BLaER1 (cell line): ENCODE measurements around the gene FBLN2.

Source experiments
- H3K27ac ChIP-seq: shearing (Covaris generic); formaldehyde crosslinking; 2 replicates; pipeline ENCODE4 v1.8.1; 2022
- H3K27me3 ChIP-seq: shearing (Covaris generic); formaldehyde crosslinking; 2 replicates; pipeline ENCODE4 v1.8.1; 2022
- H3K36me3 ChIP-seq: shearing (Covaris generic); formaldehyde crosslinking; 2 replicates; pipeline ENCODE4 v1.8.1; 2022
- H3K4me1 ChIP-seq: shearing (Covaris generic); formaldehyde crosslinking; 2 replicates; pipeline ENCODE4 v1.8.1; 2022
- H3K4me2 ChIP-seq: shearing (Covaris generic); formaldehyde crosslinking; 2 replicates; pipeline ENCODE4 v1.8.1; 2022
- H3K4me3 ChIP-seq: shearing (Covaris generic); formaldehyde crosslinking; 2 replicates; pipeline ENCODE4 v1.8.1; 2022
- H3K9ac ChIP-seq: shearing (Covaris generic); formaldehyde crosslinking; 2 replicates; pipeline ENCODE4 v1.8.1; 2022
- H3K9me3 ChIP-seq: shearing (Covaris generic); formaldehyde crosslinking; 2 replicates; pipeline ENCODE4 v1.8.1; 2022
- H4K20me1 ChIP-seq: shearing (Covaris generic); formaldehyde crosslinking; 2 replicates; pipeline ENCODE4 v1.8.1; 2022
- Cebpa-rat ChIP-seq: shearing (Covaris generic); IDR thresholded peaks from 2 replicates; pipeline ENCODE4 v1.8.1; 2022

FBLN2 gene

GRCh38 chr3:13563911-13564310 is 15.0 kb downstream of the FBLN2 start:
- Histone ChIP-seq H3K36me3 (no peaks in the 10 kb centered on the region), H3K9ac (no peak overlapping the region)

GRCh38 chr3:13564751-13565560 is 16.0 kb downstream of the FBLN2 start:
- H3K27ac ChIP-seq, result no peak overlapping the region
- H3K27me3 ChIP-seq, result no peaks in the 10 kb centered on the region
- no peak overlapping the region for H3K4me2 ChIP-seq
- no peak overlapping the region for H3K4me3 ChIP-seq
- H3K9me3 ChIP-seq, result no peaks in the 10 kb centered on the region
- no peaks in the 10 kb centered on the region for H4K20me1 ChIP-seq
- H3K36me3 ChIP-seq, result no peaks in the 10 kb centered on the region
- H3K4me1 ChIP-seq, result peaks cover 15% of the 10 kb centered on the region
- no peak overlapping the region for H3K9ac ChIP-seq
- no peak for TF ChIP-seq Cebpa-rat

More at GRCh38 chr3:13563911-13564310, 15.0 kb downstream of the FBLN2 start:
- Histone ChIP-seq H3K27me3 (no peaks in the 10 kb centered on the region), H3K9me3 (no peaks in the 10 kb centered on the region), H3K27ac (no peak overlapping the region), H3K4me3 (no peak overlapping the region), H3K4me2 (no peak overlapping the region), H4K20me1 (no peaks in the 10 kb centered on the region), H3K4me1 (peaks cover 19% of the 10 kb centered on the region)
- TF ChIP-seq Cebpa-rat, result no peak

GRCh38 chr3:13565581-13566452 is 16.9 kb downstream of the FBLN2 start:
- Histone ChIP-seq H3K27me3 (no peaks in the 10 kb centered on the region), H3K9ac (no peak overlapping the region), H3K4me3 (no peak overlapping the region), H4K20me1 (no peaks in the 10 kb centered on the region), H3K9me3 (no peaks in the 10 kb centered on the region), H3K4me2 (no peak overlapping the region), H3K36me3 (no peaks in the 10 kb centered on the region), H3K27ac (no peak overlapping the region), H3K4me1 (peaks cover 12% of the 10 kb centered on the region)
- TF ChIP-seq Cebpa-rat, result no peak

- H3K27ac ChIP-seq, result no peak overlapping the region
- no peak overlapping the region for H3K4me3 ChIP-seq
Observed at GRCh38 chr3:13566453-13566748, 17.5 kb downstream of the FBLN2 start.

GRCh38 chr3:13566769-13567310 is 17.9 kb downstream of the FBLN2 start:
- no peaks in the 10 kb centered on the region for H3K36me3 ChIP-seq
- no peak overlapping the region for H3K4me3 ChIP-seq
- no peak overlapping the region for H3K9ac ChIP-seq
- no peak for TF ChIP-seq Cebpa-rat
- H3K9me3 ChIP-seq, result no peaks in the 10 kb centered on the region
- no peaks in the 10 kb centered on the region for H4K20me1 ChIP-seq
- no peaks in the 10 kb centered on the region for H3K27me3 ChIP-seq
- no peak overlapping the region for H3K27ac ChIP-seq
- no peak overlapping the region for H3K4me2 ChIP-seq
- H3K4me1 ChIP-seq, result peaks cover 8% of the 10 kb centered on the region

More at GRCh38 chr3:13566453-13566748, 17.5 kb downstream of the FBLN2 start:
- Histone ChIP-seq H3K4me2 (no peak overlapping the region), H3K27me3 (no peaks in the 10 kb centered on the region), H3K36me3 (no peaks in the 10 kb centered on the region), H4K20me1 (no peaks in the 10 kb centered on the region), H3K9me3 (no peaks in the 10 kb centered on the region), H3K4me1 (peaks cover 12% of the 10 kb centered on the region), H3K9ac (no peak overlapping the region)
- TF ChIP-seq Cebpa-rat, result no peak

- H3K9me3 ChIP-seq, result no peaks in the 10 kb centered on the region
- no peaks in the 10 kb centered on the region for H3K4me1 ChIP-seq
- no peak overlapping the region for H3K27ac ChIP-seq
- no peak overlapping the region for H3K4me3 ChIP-seq
- H3K4me2 ChIP-seq, result no peak overlapping the region
- no peak for TF ChIP-seq Cebpa-rat
- no peaks in the 10 kb centered on the region for H3K36me3 ChIP-seq
- H4K20me1 ChIP-seq, result no peaks in the 10 kb centered on the region
- no peaks in the 10 kb centered on the region for H3K27me3 ChIP-seq
- no peak overlapping the region for H3K9ac ChIP-seq
Observed at GRCh38 chr3:13567684-13568514, 19.0 kb downstream of the FBLN2 start.

- Histone ChIP-seq H3K9ac (no peak overlapping the region), H3K36me3 (no peaks in the 10 kb centered on the region), H3K27me3 (no peaks in the 10 kb centered on the region), H3K27ac (no peak overlapping the region), H3K4me1 (peaks cover under 1% of the 10 kb centered on the region; the same call in 1 of the 2 replicates), H3K9me3 (no peaks in the 10 kb centered on the region), H3K4me2 (no peak overlapping the region), H3K4me3 (no peak overlapping the region), H4K20me1 (no peaks in the 10 kb centered on the region)
- TF ChIP-seq Cebpa-rat, result no peak
Observed at GRCh38 chr3:13568515-13569028, 19.6 kb downstream of the FBLN2 start.

- Histone ChIP-seq H4K20me1 (no peaks in the 10 kb centered on the region), H3K27ac (no peak overlapping the region), H3K9ac (no peak overlapping the region), H3K4me2 (no peak overlapping the region), H3K9me3 (no peaks in the 10 kb centered on the region), H3K4me1 (peaks cover 7% of the 10 kb centered on the region), H3K36me3 (no peaks in the 10 kb centered on the region), H3K27me3 (no peaks in the 10 kb centered on the region), H3K4me3 (no peak overlapping the region)
- no peak for TF ChIP-seq Cebpa-rat
Observed at GRCh38 chr3:13569201-13569600, 20.3 kb downstream of the FBLN2 start.
